GM12878 (cell line): ENCODE results near the gene DCTN5. TPM values are rescaled to one million over a fixed set of nuclear protein-coding genes. Genes with fewer than 3 reads are reported as not detected.
A peak's percentile ranks its signal among the peaks of the same experiment; 100 is the strongest.

Experiments
- ATAC-seq: fragments of 200-7000 bp; cut with Tn5 transposase; 3 replicates; pipeline ENCODE4 v1.9.1; 2020; ENCODE audit warnings: mild to moderate bottlenecking, moderate library complexity
- BruUV-seq: library from RNA; stranded (reverse); fragments of 400-500 nt; replicated peaks from 2 replicates; lab custom pipeline; 2021; lab: Mats Ljungman, UMichigan
- CTCF ChIA-PET: fragments of 300-600 bp; sonication (Branson Sonifier 250); formaldehyde crosslinking; extraction: SDS; loops from one replicate; lab custom pipeline; 2021; ENCODE audit warnings: inconsistent platforms; lab: Yijun Ruan, JAX
- POLR2A ChIA-PET: fragments of 350-600 bp; formaldehyde crosslinking; extraction: SDS; loops from one replicate; lab custom pipeline; 2021; ENCODE audit warnings: inconsistent platforms; lab: Charles Lee
- RAD21 ChIA-PET: fragments of 300-600 bp; sonication (Branson Sonifier 250); formaldehyde crosslinking; loops from one replicate; lab custom pipeline; 2023; ENCODE audit warnings: antibody characterized with exemption; ENCODE audit not compliant: unreplicated experiment; lab: Charles Lee
- SMC1A ChIA-PET: fragments of 300-600 bp; sonication (Branson Sonifier 250); formaldehyde crosslinking; loops from one replicate; lab custom pipeline; 2023; ENCODE audit not compliant: unreplicated experiment, uncharacterized antibody; lab: Charles Lee
- DNase-seq: peaks from one replicate; pipeline ENCODE4 v3.0.0-alpha.2; 2011; ENCODE audit warnings: low read depth, low spot score
- FAIRE-seq: peaks from 3 replicates; lab custom pipeline; 2011; peaks lifted over from hg19 to GRCh38; lab: Jason Lieb, UNC
- H2AFZ ChIP-seq: 2 replicates; pipeline ENCODE4 v1.6.0; 2011; ENCODE audit warnings: low read depth, low read length, control low read depth; ENCODE audit not compliant: control insufficient read depth
- H3K27ac ChIP-seq: 2 replicates; pipeline ENCODE4 v1.5.1; 2011; ENCODE audit warnings: control low read depth; ENCODE audit not compliant: control insufficient read depth, insufficient read depth
- H3K27me3 ChIP-seq, 2 experiments: replicated peaks in 1 of 2; 2 replicates each; pipeline versions ENCODE4 v1.6.0 to v1.6.1; 2011; ENCODE audit warnings: low read length in 1 of 2; ENCODE audit not compliant: control insufficient read depth in 2 of 2, insufficient read depth in 2 of 2
- H3K36me3 ChIP-seq, 2 experiments: 2 replicates each; pipeline ENCODE4 v1.5.1; 2011; ENCODE audit warnings: low read length in 1 of 2; ENCODE audit not compliant: control insufficient read depth in 2 of 2, insufficient read depth in 2 of 2
- H3K4me1 ChIP-seq: 2 replicates; pipeline ENCODE4 v1.6.1; 2011; ENCODE audit warnings: mild to moderate bottlenecking, low read length, moderate library complexity, mixed read lengths; ENCODE audit not compliant: control insufficient read depth, insufficient read depth
- H3K4me2 ChIP-seq: 2 replicates; pipeline ENCODE4 v1.6.0; 2011; ENCODE audit warnings: control low read depth; ENCODE audit not compliant: control insufficient read depth, insufficient read depth
- H3K4me3 ChIP-seq: fragments of 200-600 bp; sonication (generic); 2 replicates; pipeline ENCODE4 v1.5.1; 2016
- H3K79me2 ChIP-seq: 2 replicates; pipeline ENCODE4 v1.6.0; 2011; ENCODE audit warnings: low read length; ENCODE audit not compliant: control insufficient read depth, insufficient read depth
- H3K9ac ChIP-seq: 2 replicates; pipeline ENCODE4 v1.8.0; 2011; ENCODE audit warnings: low read length, control low read depth, mixed read lengths; ENCODE audit not compliant: control insufficient read depth, insufficient read depth
- H3K9me3 ChIP-seq: replicated peaks from 3 replicates; pipeline ENCODE4 v1.5.1; 2011; ENCODE audit warnings: mild to moderate bottlenecking, low read length; ENCODE audit not compliant: control insufficient read depth, insufficient read depth
- H4K20me1 ChIP-seq: 2 replicates; pipeline ENCODE4 v1.6.0; 2011; ENCODE audit not compliant: control insufficient read depth, insufficient read depth
- CBFB ChIP-seq: IDR thresholded peaks from 2 replicates; pipeline ENCODE4 v1.6.1; 2016; ENCODE audit warnings: antibody characterized with exemption, low read depth
- HDGF ChIP-seq: fragments of 450-650 bp; IDR thresholded peaks from 2 replicates; pipeline ENCODE4 v1.6.1; 2016; ENCODE audit warnings: antibody characterized with exemption
- TAF1 ChIP-seq: IDR thresholded peaks from 2 replicates; pipeline ENCODE4 v1.6.1; 2011; ENCODE audit warnings: mild to moderate bottlenecking, low read depth, low read length, borderline replicate concordance
- TCF12 ChIP-seq: IDR thresholded peaks from 2 replicates; pipeline ENCODE4 v1.6.1; 2011; ENCODE audit warnings: low read depth, mild to moderate bottlenecking, low read length
- TCF3 ChIP-seq: IDR thresholded peaks from 2 replicates; pipeline ENCODE4 v1.6.1; 2012; ENCODE audit warnings: low read depth, mild to moderate bottlenecking, low read length, borderline replicate concordance; ENCODE audit not compliant: insufficient read depth
- USF1 ChIP-seq: IDR thresholded peaks from 2 replicates; pipeline ENCODE4 v1.6.1; 2011; ENCODE audit warnings: borderline replicate concordance, low read depth, mild to moderate bottlenecking, moderate library complexity, mixed read lengths, low read length; ENCODE audit not compliant: insufficient read depth; ENCODE audit errors: extremely low read length
- ZNF622 ChIP-seq: fragments of 450-650 bp; IDR thresholded peaks from 2 replicates; pipeline ENCODE4 v1.6.1; 2017; ENCODE audit warnings: mild to moderate bottlenecking, inconsistent platforms
- ZZZ3 ChIP-seq: IDR thresholded peaks from 2 replicates; pipeline ENCODE4 v1.6.1; 2011; ENCODE audit warnings: low read depth; ENCODE audit not compliant: control insufficient read depth, insufficient read length
- WGBS: methylation state at CpG from one replicate; pipeline ENCODE4 v1.1.6; 2016; ENCODE audit warnings: low lambda C conversion rate; ENCODE audit not compliant: insufficient replicate concordance, insufficient coverage; ENCODE audit errors: missing lambda C conversion rate; 5-methylcytosine and 5-hydroxymethylcytosine counted together
- in situ Hi-C: fragments of 300-500 bp; cut with MboI; formaldehyde crosslinking; loops from 9 replicates; pipeline ENCODE4 v1.14.3; 2018; ENCODE audit warnings: mixed read lengths
- intact Hi-C: fragments of 100-400 bp; cut with micrococcal nuclease; formaldehyde crosslinking; loops from one replicate; pipeline ENCODE4 v1.14.2; 2022; ENCODE audit not compliant: unreplicated experiment
- polyA plus RNA-seq, 11 experiments: library from polyadenylated mRNA; depleted of rRNA in 4 of 11; unstranded in 6 of 11; stranded (reverse) in 5 of 11; fragments of >200 nt; fragmentation: Nextera tagmentation in 4 of 11; fragmentation: Illumina TruSeq in 1 of 11; extraction: Ambion mirVana in 4 of 11; extraction: Trizol in 1 of 11; gene quantifications; 1 replicate in 1 of 11; 2 replicates in 10 of 11; pipeline versions ENCODE4 v1.2.1 to v1.2.3, GENCODE V29; 2011 to 2016; ENCODE audit warnings: inconsistent platforms in 2 of 11, missing spikeins in 2 of 11, low read depth in 1 of 11
- total RNA-seq, 4 experiments: library from RNA; depleted of rRNA in 3 of 4; stranded (reverse); fragments of >200 nt in 3 of 4; fragmentation: Illumina TruSeq in 1 of 4; extraction: Trizol in 1 of 4; gene quantifications; 2 replicates each; pipeline versions ENCODE4 v1.2.1 to v1.2.3, GENCODE V29; 2013 to 2021

DCTN5 gene
- total and polyA plus RNA-seq, 10 of the 15 experiments (the other 5 are each of a cell fraction or from before 2014, with no cell fraction given), result 49.1 to 153 (median 81.4) TPM

GRCh38 chr16:23673971-23674614 is 32.8 kb downstream of the DCTN5 start:
- ChIA-PET SMC1A (interaction anchor here (0.5 to 1.2 kb wide), 3 partner anchors 24 to 166 kb away, joined by 3 to 5 read pairs (median 3); no protein-coding TSS in a partner anchor), CTCF (interaction anchor here (1.3 to 1.5 kb wide), 2 partner anchors 10 to 168 kb away, joined by 3 to 4 read pairs; no protein-coding TSS in a partner anchor), RAD21 (no interaction called here), POLR2A (no interaction called here)
- intact Hi-C loops, result no loop called here
- FAIRE-seq (no peak), ATAC-seq (no peak), DNase-seq (no peak)
- Histone ChIP-seq H3K36me3 (peaks cover 3 to 11% of the 10 kb centered on the region in 2 experiments; a peak in 3 of 4 replicates), H3K27ac (no peak overlapping the region), H3K4me3 (no peak overlapping the region), H3K9ac (no peak overlapping the region), H2AFZ (no peak overlapping the region), H3K27me3 (no peaks in the 10 kb centered on the region), H3K4me1 (peaks cover 33% of the 10 kb centered on the region), H3K9me3 (no peaks in the 10 kb centered on the region), H3K4me2 (no peak overlapping the region), H4K20me1 (peaks cover 6% of the 10 kb centered on the region), H3K79me2 (peaks cover 9% of the 10 kb centered on the region)
- TF ChIP-seq HDGF, result no peak
- TF ChIP-seq USF1, result no peak
- no peak for TF ChIP-seq CBFB
- TF ChIP-seq TCF3, result 0 out of 2 replicates have a peak, but pooled peaks have one; percentile 23
- no peak for TF ChIP-seq TAF1
- no peak for TF ChIP-seq ZZZ3
- peak; percentile 48; the same call in 1 of the 2 replicates for TF ChIP-seq TCF12
- TF ChIP-seq ZNF622, result no peak
- no TSS peak for BruUV-seq
- in situ Hi-C loops, result no loop called here
- 82% methylated on average over 8 of the region's 8 CpGs for WGBS
